ENCODE data around the gene KRTAP1-3. TPM values are rescaled to one million over a fixed set of nuclear protein-coding genes. Genes with fewer than 3 reads are reported as not detected.
"Not testable (repeated sequence)": the region's sequence is repeated elsewhere in the genome, so short reads cannot be mapped to it uniquely, and the experiment has no call there.

The KRTAP1-3 gene
- total RNA-seq, 1 donor from 2014 or later: not detected

GRCh38 chr17:41012326-41013120 is 22.2 kb downstream of the KRTAP1-3 start:
- DNase-seq (ENCODE audit: extremely low read depth, low read depth, low spot score): no peak

GRCh38 chr17:41010441-41010840 is 24.2 kb downstream of the KRTAP1-3 start:
- no peak for DNase-seq (ENCODE audit: extremely low read depth, low read depth, low spot score)

- no peak for DNase-seq (ENCODE audit: extremely low read depth, low read depth, low spot score)
Observed at GRCh38 chr17:41009936-41010335, 24.7 kb downstream of the KRTAP1-3 start.

GRCh38 chr17:41009301-41009760 is 25.3 kb downstream of the KRTAP1-3 start:
- DNase-seq (ENCODE audit: extremely low read depth, low read depth, low spot score): no peak

GRCh38 chr17:41008811-41009210 is 25.9 kb downstream of the KRTAP1-3 start, which contains the start of gene KRTAP3-1:
KRTAP3-1 (minus strand) TSS chr17:41009128; CDS start chr17:41009074, 54 bp downstream.
- DNase-seq (ENCODE audit: extremely low read depth, low read depth, low spot score): no peak

- DNase-seq (ENCODE audit: extremely low read depth, low read depth, low spot score): no peak
Observed at GRCh38 chr17:41004397-41004796, 30.3 kb downstream of the KRTAP1-3 start.

- DNase-seq (ENCODE audit: extremely low read depth, low read depth, low spot score): no peak
Observed at GRCh38 chr17:41003926-41004325, 30.7 kb downstream of the KRTAP1-3 start.

GRCh38 chr17:41002814-41003213 is 31.9 kb downstream of the KRTAP1-3 start:
- DNase-seq (ENCODE audit: extremely low read depth, low read depth, low spot score): no peak

- no peak for DNase-seq (ENCODE audit: extremely low read depth, low read depth, low spot score)
Observed at GRCh38 chr17:41001795-41002194, 32.9 kb downstream of the KRTAP1-3 start.

GRCh38 chr17:40999563-40999962 is 35.1 kb downstream of the KRTAP1-3 start, which contains the start of gene KRTAP3-2:
KRTAP3-2 (minus strand) TSS chr17:40999906; CDS start chr17:40999853, 53 bp downstream.
- not testable (repeated sequence) for DNase-seq (ENCODE audit: extremely low read depth, low read depth, low spot score)

- DNase-seq (ENCODE audit: extremely low read depth, low read depth, low spot score): no peak
Observed at GRCh38 chr17:40997361-40997760, 37.3 kb downstream of the KRTAP1-3 start.

- DNase-seq (ENCODE audit: extremely low read depth, low read depth, low spot score): no peak
Observed at GRCh38 chr17:40996829-40997228, 37.8 kb downstream of the KRTAP1-3 start.

GRCh38 chr17:40995116-40995515 is 39.6 kb downstream of the KRTAP1-3 start:
- DNase-seq (ENCODE audit: extremely low read depth, low read depth, low spot score): no peak

GRCh38 chr17:40993839-40994238 is 40.8 kb downstream of the KRTAP1-3 start, which contains the start of gene KRTAP3-3:
KRTAP3-3 (minus strand) TSS chr17:40994164; CDS start chr17:40994097, 67 bp downstream.
- no peak for DNase-seq (ENCODE audit: extremely low read depth, low read depth, low spot score)

- no peak for DNase-seq (ENCODE audit: extremely low read depth, low read depth, low spot score)
Observed at GRCh38 chr17:40993084-40993483, 41.6 kb downstream of the KRTAP1-3 start.

GRCh38 chr17:40992666-40993065 is 42.0 kb downstream of the KRTAP1-3 start:
- no peak for DNase-seq (ENCODE audit: extremely low read depth, low read depth, low spot score)

GRCh38 chr17:40986920-40987319 is 47.8 kb downstream of the KRTAP1-3 start:
- DNase-seq (ENCODE audit: extremely low read depth, low read depth, low spot score): no peak

- no peak for DNase-seq (ENCODE audit: extremely low read depth, low read depth, low spot score)
Observed at GRCh38 chr17:40984226-40984625, 50.4 kb downstream of the KRTAP1-3 start, which contains the start of gene KRT40. KRT40 (minus strand) TSS chr17:40984326; CDS start chr17:40984273, 53 bp downstream.

Measured in glomerular endothelial cell (primary cell).